ENCODE data around the gene STK16. TPM values are rescaled to one million over a fixed set of nuclear protein-coding genes. Genes with fewer than 3 reads are reported as not detected.
A peak's percentile ranks its signal among the peaks of the same experiment; 100 is the strongest.

STK16 gene
- total RNA-seq, 1 donor from 2014 or later: 19.1 TPM

DNA sequence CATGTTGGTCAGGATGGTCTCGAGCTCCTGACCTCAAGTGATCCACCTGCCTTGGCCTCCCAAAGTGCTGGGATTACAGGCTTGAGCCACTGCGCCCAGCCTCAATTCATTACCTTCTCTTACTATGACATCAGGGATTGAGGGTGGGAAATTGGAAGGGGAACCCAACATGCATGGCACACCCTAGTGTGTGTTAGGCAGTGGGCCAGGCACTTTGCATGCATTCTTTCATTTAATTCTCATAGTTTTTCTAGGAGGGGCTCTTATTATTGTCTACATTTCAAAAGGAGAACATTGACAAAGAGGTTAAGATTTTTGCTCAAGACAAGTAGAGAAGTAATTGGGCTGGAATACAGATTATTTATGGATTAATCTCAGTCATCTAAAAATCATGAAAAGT, 23.0 kb downstream of the STK16 start:
- Mint-ChIP-seq H3K36me3 (ENCODE audit: low read depth, unreplicated experiment) (no peaks in the 10 kb centered on the region), H3K9me3 (ENCODE audit: unreplicated experiment) (no peaks in the 10 kb centered on the region), H3K4me3 (ENCODE audit: unreplicated experiment) (no peak overlapping the region), H3K27me3 (ENCODE audit: low read depth, unreplicated experiment) (peaks cover 23% of the 10 kb centered on the region), H3K4me1 (ENCODE audit: low read depth, unreplicated experiment) (peaks cover 5% of the 10 kb centered on the region), H3K27ac (ENCODE audit: unreplicated experiment) (no peak overlapping the region)
- no peak overlapping the region for H3K27ac ChIP-seq (ENCODE audit: low read depth, low read length)
- no peaks in the 10 kb centered on the region for H4K20me1 ChIP-seq (ENCODE audit: insufficient read depth, low read length)
- no peaks in the 10 kb centered on the region for H3K79me2 ChIP-seq (ENCODE audit: insufficient read depth, low read length)
- H3K36me3 ChIP-seq (ENCODE audit: insufficient read depth, low read length): no peaks in the 10 kb centered on the region
- H3K4me2 ChIP-seq (ENCODE audit: low read length): no peak overlapping the region
- TF ChIP-seq, protein P1, sequence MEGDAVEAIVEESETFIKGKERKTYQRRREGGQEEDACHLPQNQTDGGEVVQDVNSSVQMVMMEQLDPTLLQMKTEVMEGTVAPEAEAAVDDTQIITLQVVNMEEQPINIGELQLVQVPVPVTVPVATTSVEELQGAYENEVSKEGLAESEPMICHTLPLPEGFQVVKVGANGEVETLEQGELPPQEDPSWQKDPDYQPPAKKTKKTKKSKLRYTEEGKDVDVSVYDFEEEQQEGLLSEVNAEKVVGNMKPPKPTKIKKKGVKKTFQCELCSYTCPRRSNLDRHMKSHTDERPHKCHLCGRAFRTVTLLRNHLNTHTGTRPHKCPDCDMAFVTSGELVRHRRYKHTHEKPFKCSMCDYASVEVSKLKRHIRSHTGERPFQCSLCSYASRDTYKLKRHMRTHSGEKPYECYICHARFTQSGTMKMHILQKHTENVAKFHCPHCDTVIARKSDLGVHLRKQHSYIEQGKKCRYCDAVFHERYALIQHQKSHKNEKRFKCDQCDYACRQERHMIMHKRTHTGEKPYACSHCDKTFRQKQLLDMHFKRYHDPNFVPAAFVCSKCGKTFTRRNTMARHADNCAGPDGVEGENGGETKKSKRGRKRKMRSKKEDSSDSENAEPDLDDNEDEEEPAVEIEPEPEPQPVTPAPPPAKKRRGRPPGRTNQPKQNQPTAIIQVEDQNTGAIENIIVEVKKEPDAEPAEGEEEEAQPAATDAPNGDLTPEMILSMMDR (IDR thresholded peaks at IDR 0.05; ENCODE audit: insufficient read depth, low read depth, low read length): no peak
- TF ChIP-seq EZH2 (IDR thresholded peaks at IDR 0.05; ENCODE audit: insufficient read depth, low read length): no peak
- H3K9me3 ChIP-seq (ENCODE audit: insufficient read depth, low read depth, low read length): no peaks in the 10 kb centered on the region
- peaks cover 4% of the 10 kb centered on the region for H3K27me3 ChIP-seq (ENCODE audit: insufficient read depth, low read length)
- peaks cover under 1% of the 10 kb centered on the region for H3K4me1 ChIP-seq (ENCODE audit: insufficient read depth, low read length)
- H3K9ac ChIP-seq (ENCODE audit: low read length): no peak overlapping the region
- DNase-seq (ENCODE audit: low read depth) (no peak), FAIRE-seq (no peak)
- no peak overlapping the region for H2AFZ ChIP-seq (ENCODE audit: low read depth, low read length)
- H3K4me3 ChIP-seq (ENCODE audit: insufficient read depth, low read depth, low read length): no peak overlapping the region

DNA sequence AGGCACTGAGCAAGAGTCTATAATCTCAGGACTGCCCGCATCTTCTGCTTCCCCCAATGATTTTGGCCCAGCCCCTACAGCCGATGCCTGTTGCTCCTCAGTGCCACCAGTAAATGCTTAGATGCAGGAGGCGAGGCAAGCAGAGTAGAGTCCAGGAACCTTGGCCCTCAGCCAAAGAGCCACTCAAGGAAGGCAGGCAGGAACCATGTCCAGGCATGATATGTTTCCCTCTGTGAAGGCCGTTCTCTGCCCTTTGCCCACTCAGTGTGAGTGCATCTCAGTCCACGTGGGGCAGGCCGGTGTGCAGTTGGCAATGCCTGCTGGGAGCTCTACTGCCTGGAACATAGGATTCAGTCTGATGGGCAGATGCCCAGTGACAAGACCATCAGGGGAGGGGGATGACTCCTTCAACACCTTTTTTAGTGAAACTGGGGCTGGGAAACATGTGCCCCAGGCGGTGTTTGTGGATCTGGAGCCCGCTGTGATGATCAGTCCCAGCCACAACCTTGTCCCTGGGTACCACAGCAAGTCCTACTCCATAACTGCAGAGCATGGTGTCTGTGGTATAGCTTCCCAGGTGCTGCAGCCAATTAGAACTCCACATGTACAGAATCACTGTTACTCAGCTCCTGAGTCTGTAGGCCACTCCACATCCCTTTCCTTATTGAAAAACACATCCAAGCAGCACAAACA, 24.2 kb downstream of the STK16 start:
- Histone ChIP-seq H3K36me3 (ENCODE audit: insufficient read depth, low read length) (no peaks in the 10 kb centered on the region), H3K27me3 (ENCODE audit: insufficient read depth, low read length) (peaks cover 1% of the 10 kb centered on the region), H3K4me3 (ENCODE audit: insufficient read depth, low read depth, low read length) (no peak overlapping the region), H3K79me2 (ENCODE audit: insufficient read depth, low read length) (no peaks in the 10 kb centered on the region), H3K4me2 (ENCODE audit: low read length) (no peak overlapping the region), H3K27ac (ENCODE audit: low read depth, low read length) (no peak overlapping the region), H3K9me3 (ENCODE audit: insufficient read depth, low read depth, low read length) (no peaks in the 10 kb centered on the region), H2AFZ (ENCODE audit: low read depth, low read length) (no peak overlapping the region), H3K4me1 (ENCODE audit: insufficient read depth, low read length) (peaks cover 13% of the 10 kb centered on the region), H4K20me1 (ENCODE audit: insufficient read depth, low read length) (no peaks in the 10 kb centered on the region), H3K9ac (ENCODE audit: low read length) (no peak overlapping the region)
- no peak for TF ChIP-seq EZH2 (IDR thresholded peaks at IDR 0.05; ENCODE audit: insufficient read depth, low read length)
- TF ChIP-seq, protein P1 (IDR thresholded peaks at IDR 0.05; ENCODE audit: insufficient read depth, low read depth, low read length): no peak
- Mint-ChIP-seq H3K27ac (ENCODE audit: unreplicated experiment) (no peak overlapping the region), H3K4me1 (ENCODE audit: low read depth, unreplicated experiment) (peaks cover 15% of the 10 kb centered on the region), H3K4me3 (ENCODE audit: unreplicated experiment) (no peak overlapping the region), H3K9me3 (ENCODE audit: unreplicated experiment) (no peaks in the 10 kb centered on the region), H3K27me3 (ENCODE audit: low read depth, unreplicated experiment) (peaks cover 23% of the 10 kb centered on the region), H3K36me3 (ENCODE audit: low read depth, unreplicated experiment) (no peaks in the 10 kb centered on the region)
- DNase-seq (ENCODE audit: low read depth) (no peak), FAIRE-seq (no peak)

DNA sequence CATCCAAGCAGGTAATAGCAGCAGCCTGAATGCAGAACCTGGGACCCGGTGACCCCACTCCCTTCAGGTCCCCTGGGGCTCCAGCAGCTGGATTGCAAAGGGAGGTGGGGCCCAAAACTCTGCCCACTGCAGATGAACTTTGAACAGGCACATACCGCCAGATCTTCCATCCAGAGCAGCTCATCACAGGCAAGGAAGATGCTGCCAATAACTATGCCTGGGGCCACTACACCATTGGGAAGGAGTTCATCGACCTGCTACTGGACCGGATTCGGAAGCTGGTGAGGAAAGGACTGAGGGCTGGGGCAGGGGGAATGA, 24.7 kb downstream of the STK16 start:
- Mint-ChIP-seq H3K4me1 (ENCODE audit: low read depth, unreplicated experiment) (peaks cover 20% of the 10 kb centered on the region), H3K4me3 (ENCODE audit: unreplicated experiment) (no peak overlapping the region), H3K9me3 (ENCODE audit: unreplicated experiment) (no peaks in the 10 kb centered on the region), H3K27ac (ENCODE audit: unreplicated experiment) (peak overlapping the region; percentile 18), H3K36me3 (ENCODE audit: low read depth, unreplicated experiment) (no peaks in the 10 kb centered on the region), H3K27me3 (ENCODE audit: low read depth, unreplicated experiment) (peaks cover 19% of the 10 kb centered on the region)
- Histone ChIP-seq H3K4me2 (ENCODE audit: low read length) (no peak overlapping the region), H3K27ac (ENCODE audit: low read depth, low read length) (no peak overlapping the region), H3K27me3 (ENCODE audit: insufficient read depth, low read length) (no peaks in the 10 kb centered on the region), H3K4me3 (ENCODE audit: insufficient read depth, low read depth, low read length) (no peak overlapping the region), H3K9ac (ENCODE audit: low read length) (no peak overlapping the region), H3K4me1 (ENCODE audit: insufficient read depth, low read length) (peaks cover 18% of the 10 kb centered on the region), H4K20me1 (ENCODE audit: insufficient read depth, low read length) (no peaks in the 10 kb centered on the region), H3K36me3 (ENCODE audit: insufficient read depth, low read length) (no peaks in the 10 kb centered on the region), H3K79me2 (ENCODE audit: insufficient read depth, low read length) (no peaks in the 10 kb centered on the region), H2AFZ (ENCODE audit: low read depth, low read length) (no peak overlapping the region), H3K9me3 (ENCODE audit: insufficient read depth, low read depth, low read length) (no peaks in the 10 kb centered on the region)
- TF ChIP-seq EZH2 (IDR thresholded peaks at IDR 0.05; ENCODE audit: insufficient read depth, low read length): no peak
- TF ChIP-seq, protein P1 (IDR thresholded peaks at IDR 0.05; ENCODE audit: insufficient read depth, low read depth, low read length): no peak
- FAIRE-seq (no peak), DNase-seq (ENCODE audit: low read depth) (no peak)

Measured in astrocyte (in vitro differentiated cells and primary cell).